ENCODE results near the gene COLEC12.

- TF ChIP-seq CTCF (IDR thresholded peaks at IDR 0.05) (no peak), POLR2A (IDR thresholded peaks at IDR 0.05) (no peak)
Observed at GRCh38 chr18:470661-471501, 29.6 kb downstream of the COLEC12 start.

Data from lower leg skin (tissue), 3 donors.